ENCODE data around the gene RNASET2.

DNA sequence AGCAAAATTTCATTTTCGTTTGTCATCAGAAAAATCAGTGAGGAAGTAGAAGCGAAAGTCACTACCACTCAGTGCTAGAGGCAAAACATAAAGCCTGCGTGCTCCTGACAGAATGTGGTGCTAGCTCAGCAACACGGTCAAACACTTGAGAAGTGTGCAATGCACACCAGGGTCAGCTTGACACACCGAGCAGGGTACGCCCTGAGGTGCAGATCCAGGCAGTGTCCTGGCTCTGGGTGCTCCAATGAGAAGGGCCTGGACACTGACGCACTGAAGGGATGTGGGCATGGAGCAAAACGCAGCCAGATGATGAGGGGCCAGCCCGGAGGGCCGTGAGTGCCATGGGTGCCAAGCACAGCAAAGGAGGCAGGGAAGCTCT is 5.9 kb downstream of the RNASET2 start:
- TF ChIP-seq, protein P1, sequence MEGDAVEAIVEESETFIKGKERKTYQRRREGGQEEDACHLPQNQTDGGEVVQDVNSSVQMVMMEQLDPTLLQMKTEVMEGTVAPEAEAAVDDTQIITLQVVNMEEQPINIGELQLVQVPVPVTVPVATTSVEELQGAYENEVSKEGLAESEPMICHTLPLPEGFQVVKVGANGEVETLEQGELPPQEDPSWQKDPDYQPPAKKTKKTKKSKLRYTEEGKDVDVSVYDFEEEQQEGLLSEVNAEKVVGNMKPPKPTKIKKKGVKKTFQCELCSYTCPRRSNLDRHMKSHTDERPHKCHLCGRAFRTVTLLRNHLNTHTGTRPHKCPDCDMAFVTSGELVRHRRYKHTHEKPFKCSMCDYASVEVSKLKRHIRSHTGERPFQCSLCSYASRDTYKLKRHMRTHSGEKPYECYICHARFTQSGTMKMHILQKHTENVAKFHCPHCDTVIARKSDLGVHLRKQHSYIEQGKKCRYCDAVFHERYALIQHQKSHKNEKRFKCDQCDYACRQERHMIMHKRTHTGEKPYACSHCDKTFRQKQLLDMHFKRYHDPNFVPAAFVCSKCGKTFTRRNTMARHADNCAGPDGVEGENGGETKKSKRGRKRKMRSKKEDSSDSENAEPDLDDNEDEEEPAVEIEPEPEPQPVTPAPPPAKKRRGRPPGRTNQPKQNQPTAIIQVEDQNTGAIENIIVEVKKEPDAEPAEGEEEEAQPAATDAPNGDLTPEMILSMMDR (IDR thresholded peaks at IDR 0.05; ENCODE audit: poor library complexity) = no peak
- no peak for TF ChIP-seq EZH2 (IDR thresholded peaks at IDR 0.05; ENCODE audit: borderline replicate concordance)
- no peak for TF ChIP-seq EZH2phosphoT487 (IDR thresholded peaks at IDR 0.05; ENCODE audit: low read depth, severe bottlenecking, unreplicated experiment)

All from hepatocyte (in vitro differentiated cells).